Right kidney (tissue), 1 donor: ENCODE measurements around the gene ANKS1A.

Experiments used
- DNase-seq: peaks from one replicate; pipeline ENCODE4 v3.0.0-alpha.2; 2016

Gene ANKS1A

GRCh38 chr6:35072698-35073055 lies 183.6 kb downstream of the ANKS1A start:
- no peak for DNase-seq

GRCh38 chr6:35073211-35073610 lies 184.2 kb downstream of the ANKS1A start:
- no peak for DNase-seq

GRCh38 chr6:35073766-35074471 lies 184.9 kb downstream of the ANKS1A start:
- no peak for DNase-seq

GRCh38 chr6:35076997-35077712 lies 188.1 kb downstream of the ANKS1A start:
- no peak for DNase-seq

- no peak for DNase-seq
Observed at GRCh38 chr6:35077713-35078105, 188.7 kb downstream of the ANKS1A start.

GRCh38 chr6:35078226-35078850 lies 189.3 kb downstream of the ANKS1A start:
- no peak for DNase-seq

GRCh38 chr6:35078896-35079295 lies 189.8 kb downstream of the ANKS1A start:
- DNase-seq = no peak

- DNase-seq = no peak
Observed at GRCh38 chr6:35079311-35080000, 190.4 kb downstream of the ANKS1A start.

GRCh38 chr6:35080016-35080680 lies 191.1 kb downstream of the ANKS1A start:
- no peak for DNase-seq

- DNase-seq = no peak
Observed at GRCh38 chr6:35080821-35081425, 191.9 kb downstream of the ANKS1A start.

GRCh38 chr6:35081426-35081851 lies 192.4 kb downstream of the ANKS1A start:
- DNase-seq = no peak

GRCh38 chr6:35082046-35082732 lies 193.1 kb downstream of the ANKS1A start:
- no peak for DNase-seq

GRCh38 chr6:35082733-35083403 lies 193.8 kb downstream of the ANKS1A start:
- no peak for DNase-seq

- no peak for DNase-seq
Observed at GRCh38 chr6:35083507-35083906, 194.5 kb downstream of the ANKS1A start.

GRCh38 chr6:35084041-35084491 lies 195.0 kb downstream of the ANKS1A start:
- DNase-seq = no peak

- DNase-seq = no peak
Observed at GRCh38 chr6:35084511-35085203, 195.6 kb downstream of the ANKS1A start.

- no peak for DNase-seq
Observed at GRCh38 chr6:35085359-35086281, 196.6 kb downstream of the ANKS1A start.

GRCh38 chr6:35086282-35086632 lies 197.2 kb downstream of the ANKS1A start:
- DNase-seq = no peak
